Neuronal stem cell (in vitro differentiated cells): Measurements from ENCODE around the gene MS4A8.

ENCODE experiments used
- DNase-seq: peaks from one replicate; pipeline ENCODE4 v3.0.0-alpha.2; 2013; ENCODE audit warnings: low spot score
- H2AFZ ChIP-seq: one replicate; pipeline ENCODE4 v1.6.1; 2013; ENCODE audit warnings: mild to moderate bottlenecking, low read length, inconsistent platforms
- H2AK5ac ChIP-seq: 2 replicates; pipeline ENCODE4 v1.6.1; 2013; ENCODE audit warnings: low read depth, mild to moderate bottlenecking, inconsistent platforms, low read length, moderate library complexity, mixed read lengths
- H2BK120ac ChIP-seq: 2 replicates; pipeline ENCODE4 v1.6.1; 2013; ENCODE audit warnings: low read depth, mild to moderate bottlenecking, inconsistent platforms, low read length, moderate library complexity, mixed read lengths
- H2BK12ac ChIP-seq: one replicate; pipeline ENCODE4 v1.6.1; 2013; ENCODE audit warnings: low read length, inconsistent platforms
- H2BK15ac ChIP-seq: 2 replicates; pipeline ENCODE4 v1.6.1; 2013; ENCODE audit warnings: mild to moderate bottlenecking, low read length, inconsistent platforms, mixed read lengths
- H2BK5ac ChIP-seq: one replicate; pipeline ENCODE4 v1.6.1; 2013; ENCODE audit warnings: inconsistent platforms, mild to moderate bottlenecking, low read length, moderate library complexity
- H3K14ac ChIP-seq: one replicate; pipeline ENCODE4 v1.6.1; 2013; ENCODE audit warnings: low read length, inconsistent platforms
- H3K18ac ChIP-seq: 2 replicates; pipeline ENCODE4 v1.6.1; 2013; ENCODE audit warnings: low read length, inconsistent platforms
- H3K23ac ChIP-seq: 2 replicates; pipeline ENCODE4 v1.6.1; 2013; ENCODE audit warnings: low read depth, mild to moderate bottlenecking, mixed read lengths, low read length, inconsistent platforms; ENCODE audit not compliant: poor library complexity
- H3K27ac ChIP-seq: replicated peaks from 3 replicates; pipeline ENCODE4 v1.5.1; 2013; ENCODE audit warnings: low read length, inconsistent platforms
- H3K27me3 ChIP-seq, 3 experiments: 2 replicates each; pipeline ENCODE4 v1.6.1; 2013; ENCODE audit warnings: low read length in 3 of 3, mild to moderate bottlenecking in 2 of 3, inconsistent platforms in 1 of 3, low read depth in 1 of 3, mixed read lengths in 1 of 3, moderate library complexity in 1 of 3; ENCODE audit not compliant: control insufficient read depth in 3 of 3, insufficient read depth in 3 of 3
- H3K36me3 ChIP-seq, 2 donors: replicated peaks in 1 of 2; 2 replicates each; pipeline ENCODE4 v1.6.1; 2013; ENCODE audit warnings: low read length in 2 of 2; ENCODE audit not compliant: control insufficient read depth in 2 of 2, insufficient read depth in 2 of 2
- H3K4ac ChIP-seq: 2 replicates; pipeline ENCODE4 v1.6.1; 2013; ENCODE audit warnings: inconsistent platforms, mild to moderate bottlenecking, low read length, moderate library complexity
- H3K4me1 ChIP-seq, 2 donors: 1 replicate in 1 of 2; 2 replicates in 1 of 2; pipeline ENCODE4 v1.6.1; 2013; ENCODE audit warnings: low read length in 2 of 2, low read depth in 1 of 2; ENCODE audit not compliant: control insufficient read depth in 2 of 2, insufficient read depth in 1 of 2
- H3K4me2 ChIP-seq: one replicate; pipeline ENCODE4 v1.6.1; 2013; ENCODE audit warnings: mild to moderate bottlenecking, low read length, inconsistent platforms; ENCODE audit not compliant: insufficient read depth, poor library complexity, severe bottlenecking
- H3K4me3 ChIP-seq, 2 donors: 2 replicates each; pipeline ENCODE4 v1.5.1; 2013; ENCODE audit warnings: low read length in 2 of 2, mild to moderate bottlenecking in 2 of 2, inconsistent platforms in 1 of 2, moderate library complexity in 1 of 2
- H3K79me1 ChIP-seq: one replicate; pipeline ENCODE4 v1.6.1; 2013; ENCODE audit warnings: low read depth, mild to moderate bottlenecking, inconsistent platforms, low read length, moderate library complexity
- H3K9ac ChIP-seq: one replicate; pipeline ENCODE4 v1.6.1; 2013; ENCODE audit warnings: mild to moderate bottlenecking, low read depth, low read length, inconsistent platforms; ENCODE audit not compliant: poor library complexity
- H3K9me3 ChIP-seq, 2 donors: replicated peaks in 1 of 2; 2 replicates each; pipeline versions ENCODE3 to v1.6.1; 2013; ENCODE audit warnings: low read length in 2 of 2, mild to moderate bottlenecking in 2 of 2, inconsistent platforms in 1 of 2, low read depth in 1 of 2, mixed read lengths in 1 of 2, moderate library complexity in 1 of 2; ENCODE audit not compliant: control insufficient read depth in 2 of 2, insufficient read depth in 1 of 2
- H4K8ac ChIP-seq: one replicate; pipeline ENCODE4 v1.6.1; 2013; ENCODE audit warnings: low read depth, mild to moderate bottlenecking, inconsistent platforms, low read length, moderate library complexity
- H4K91ac ChIP-seq: one replicate; pipeline ENCODE4 v1.6.1; 2013; ENCODE audit warnings: low read length, low read depth, mild to moderate bottlenecking, inconsistent platforms; ENCODE audit not compliant: poor library complexity
- WGBS, 2 donors: extraction: QIAGEN DNeasy Blood & Tissue Kit; methylation state at CpG; one replicate each; pipeline ENCODE4 v1.1.7; 2013; ENCODE audit warnings: missing lambda C conversion rate in 2 of 2, mixed read lengths in 1 of 2; ENCODE audit not compliant: insufficient read length in 2 of 2, insufficient replicate concordance in 1 of 2; ENCODE audit errors: extremely low coverage in 2 of 2; 5-methylcytosine and 5-hydroxymethylcytosine counted together

The MS4A8 gene

DNA sequence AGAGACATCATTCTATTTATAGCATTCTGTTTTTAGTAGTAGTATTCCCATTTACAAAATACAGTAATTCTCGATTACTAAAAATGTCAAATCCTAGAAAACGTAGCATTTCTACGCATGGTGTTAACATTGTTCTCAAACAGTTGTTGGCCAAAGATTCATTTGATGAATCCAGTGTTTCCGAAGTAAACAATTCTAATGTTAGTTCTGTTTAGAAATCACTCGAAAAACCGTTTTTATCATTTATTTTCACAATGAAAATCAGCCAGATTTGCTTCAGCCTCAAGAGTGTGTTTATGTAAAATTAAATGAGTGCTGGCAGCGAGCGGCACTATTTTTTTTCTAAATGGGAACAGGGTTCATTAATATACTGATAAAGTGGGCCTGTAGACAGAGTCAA is 32.2 kb downstream of the MS4A8 start:
- no peak overlapping the region for H3K27ac ChIP-seq
- H3K4me3 ChIP-seq, result no peak overlapping the region
- H3K79me1 ChIP-seq, result no peaks in the 10 kb centered on the region
- no peak overlapping the region for H2BK12ac ChIP-seq
- H3K27me3 ChIP-seq, result peaks cover 0 to 12% (median 0%) of the 10 kb centered on the region in 3 experiments
- no peak overlapping the region for H3K23ac ChIP-seq
- no peak overlapping the region for H2AK5ac ChIP-seq
- no peak overlapping the region for H2AFZ ChIP-seq
- no peak overlapping the region for H3K4ac ChIP-seq
- H3K14ac ChIP-seq, result no peak overlapping the region
- no CpG with 5 or more reads among the region's 8 CpGs for WGBS, 2 donors
- no peaks in the 10 kb centered on the region for H3K36me3 ChIP-seq
- DNase-seq, result no peak
- H3K4me1 ChIP-seq, result no peaks in the 10 kb centered on the region
- peaks cover 0 to 3% of the 10 kb centered on the region in 2 donors for H3K9me3 ChIP-seq
- no peak overlapping the region for H4K91ac ChIP-seq
- no peak overlapping the region for H3K18ac ChIP-seq
- no peak overlapping the region for H2BK5ac ChIP-seq
- H2BK15ac ChIP-seq, result no peak overlapping the region
- no peak overlapping the region for H4K8ac ChIP-seq
- H2BK120ac ChIP-seq, result no peak overlapping the region
- no peak overlapping the region for H3K9ac ChIP-seq
- no peak overlapping the region for H3K4me2 ChIP-seq

DNA sequence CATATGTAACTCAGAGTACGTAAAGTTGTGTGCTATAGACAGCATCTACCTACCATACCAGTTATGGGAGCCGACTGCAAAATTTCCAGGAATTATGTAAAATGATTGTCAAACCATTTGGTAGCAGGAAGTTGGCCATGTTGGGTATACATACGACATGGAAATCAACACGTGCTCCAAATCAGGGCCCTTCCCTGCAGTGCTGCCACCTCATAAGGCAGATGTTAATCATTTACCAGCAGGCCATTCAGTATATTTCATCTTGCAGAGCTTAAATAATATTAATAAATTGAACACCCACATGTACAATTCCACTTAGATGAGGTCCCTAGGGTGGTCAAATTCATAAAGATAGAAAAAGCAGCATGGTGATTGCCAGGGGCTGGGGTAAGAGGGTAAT is 34.9 kb downstream of the MS4A8 start:
- no CpG with 5 or more reads among the region's 4 CpGs for WGBS, 2 donors
- Histone ChIP-seq H3K4me3 (no peak overlapping the region), H3K27me3 (peaks cover 0 to 20% (median 0%) of the 10 kb centered on the region in 3 experiments), H3K23ac (no peak overlapping the region), H3K4me1 (no peaks in the 10 kb centered on the region), H3K36me3 (no peaks in the 10 kb centered on the region), H2BK12ac (no peak overlapping the region), H2AK5ac (no peak overlapping the region), H2BK120ac (no peak overlapping the region), H2BK5ac (no peak overlapping the region), H3K4ac (no peak overlapping the region), H3K4me2 (no peak overlapping the region), H3K18ac (no peak overlapping the region), H3K9me3 (peaks cover 0 to 3% of the 10 kb centered on the region in 2 donors), H3K79me1 (no peaks in the 10 kb centered on the region), H4K8ac (no peak overlapping the region), H4K91ac (no peak overlapping the region), H2BK15ac (no peak overlapping the region), H3K14ac (no peak overlapping the region), H3K9ac (no peak overlapping the region), H2AFZ (no peak overlapping the region), H3K27ac (no peak overlapping the region)
- DNase-seq, result no peak

DNA sequence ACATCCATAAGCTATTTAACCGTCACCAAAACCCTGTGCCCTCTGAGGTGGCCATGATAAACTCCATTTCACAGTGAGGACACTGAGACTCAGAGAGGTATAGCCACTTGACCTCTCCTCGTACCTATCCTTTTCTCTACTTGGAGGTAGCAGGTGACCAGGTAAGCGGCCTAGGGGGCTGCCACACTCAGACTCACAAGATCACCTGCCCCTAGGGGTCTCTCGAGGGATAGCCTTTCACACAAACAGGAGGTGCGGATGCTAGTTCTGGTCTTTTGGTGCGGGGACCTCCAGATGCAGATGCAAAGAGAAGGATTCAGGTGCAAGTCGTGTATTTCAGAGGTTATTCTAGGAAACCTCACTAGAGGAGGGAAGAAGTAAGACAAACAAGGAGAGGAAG is 39.7 kb downstream of the MS4A8 start:
- WGBS, 2 donors, result no CpG with 5 or more reads among the region's 7 CpGs
- no peak overlapping the region for H3K23ac ChIP-seq
- no peak overlapping the region for H4K8ac ChIP-seq
- H3K9me3 ChIP-seq, result peaks cover 0 to 2% of the 10 kb centered on the region in 2 donors
- no peak overlapping the region for H2AFZ ChIP-seq
- no peak overlapping the region for H3K9ac ChIP-seq
- no peak overlapping the region for H4K91ac ChIP-seq
- H3K79me1 ChIP-seq, result no peaks in the 10 kb centered on the region
- H3K14ac ChIP-seq, result no peak overlapping the region
- H3K27ac ChIP-seq, result no peak overlapping the region
- no peak overlapping the region for H3K4me2 ChIP-seq
- H3K18ac ChIP-seq, result no peak overlapping the region
- no peak overlapping the region for H2BK120ac ChIP-seq
- H3K36me3 ChIP-seq, result no peaks in the 10 kb centered on the region
- H2BK5ac ChIP-seq, result no peak overlapping the region
- no peak overlapping the region for H2BK15ac ChIP-seq
- H3K4me1 ChIP-seq, result no peaks in the 10 kb centered on the region
- no peak for DNase-seq
- no peak overlapping the region for H3K4me3 ChIP-seq
- H2AK5ac ChIP-seq, result no peak overlapping the region
- no peak overlapping the region for H2BK12ac ChIP-seq
- H3K4ac ChIP-seq, result no peak overlapping the region
- H3K27me3 ChIP-seq, result peaks cover 0 to 8% (median 0%) of the 10 kb centered on the region in 3 experiments

DNA sequence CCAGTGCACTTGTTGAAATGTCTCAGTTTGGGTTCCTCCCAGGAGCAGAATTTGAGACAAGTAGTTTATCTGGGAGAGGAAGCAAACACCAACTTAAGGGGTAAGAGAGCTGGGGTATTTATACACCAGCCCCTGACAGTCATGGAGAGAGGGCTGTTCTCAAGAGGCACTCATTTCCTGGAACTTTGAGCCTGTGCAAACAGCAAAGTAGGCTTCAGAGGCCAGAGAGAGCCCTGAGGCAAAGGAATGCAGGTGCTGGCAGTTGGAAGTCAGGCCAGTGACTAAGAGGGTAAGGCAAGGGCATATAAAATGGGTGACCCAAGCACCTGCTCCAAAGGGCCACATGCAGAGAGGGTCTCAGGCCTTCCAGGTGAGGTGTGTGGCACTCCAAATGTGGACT is 41.2 kb downstream of the MS4A8 start:
- Histone ChIP-seq H2BK12ac (no peak overlapping the region), H3K18ac (no peak overlapping the region), H4K91ac (no peak overlapping the region), H3K4me1 (no peaks in the 10 kb centered on the region), H3K23ac (no peak overlapping the region), H3K9ac (no peak overlapping the region), H3K9me3 (peaks cover 0 to 2% of the 10 kb centered on the region in 2 donors), H3K4ac (no peak overlapping the region), H3K27me3 (peaks cover 0 to 8% (median 0%) of the 10 kb centered on the region in 3 experiments), H3K14ac (no peak overlapping the region), H2BK15ac (no peak overlapping the region), H3K36me3 (no peaks in the 10 kb centered on the region), H3K27ac (no peak overlapping the region), H2BK5ac (no peak overlapping the region), H2BK120ac (no peak overlapping the region), H3K4me3 (no peak overlapping the region), H4K8ac (no peak overlapping the region), H2AFZ (no peak overlapping the region), H3K4me2 (no peak overlapping the region), H3K79me1 (no peaks in the 10 kb centered on the region), H2AK5ac (no peak overlapping the region)
- DNase-seq, result no peak
